Measurements from ENCODE around the gene RWDD2A.

DNA sequence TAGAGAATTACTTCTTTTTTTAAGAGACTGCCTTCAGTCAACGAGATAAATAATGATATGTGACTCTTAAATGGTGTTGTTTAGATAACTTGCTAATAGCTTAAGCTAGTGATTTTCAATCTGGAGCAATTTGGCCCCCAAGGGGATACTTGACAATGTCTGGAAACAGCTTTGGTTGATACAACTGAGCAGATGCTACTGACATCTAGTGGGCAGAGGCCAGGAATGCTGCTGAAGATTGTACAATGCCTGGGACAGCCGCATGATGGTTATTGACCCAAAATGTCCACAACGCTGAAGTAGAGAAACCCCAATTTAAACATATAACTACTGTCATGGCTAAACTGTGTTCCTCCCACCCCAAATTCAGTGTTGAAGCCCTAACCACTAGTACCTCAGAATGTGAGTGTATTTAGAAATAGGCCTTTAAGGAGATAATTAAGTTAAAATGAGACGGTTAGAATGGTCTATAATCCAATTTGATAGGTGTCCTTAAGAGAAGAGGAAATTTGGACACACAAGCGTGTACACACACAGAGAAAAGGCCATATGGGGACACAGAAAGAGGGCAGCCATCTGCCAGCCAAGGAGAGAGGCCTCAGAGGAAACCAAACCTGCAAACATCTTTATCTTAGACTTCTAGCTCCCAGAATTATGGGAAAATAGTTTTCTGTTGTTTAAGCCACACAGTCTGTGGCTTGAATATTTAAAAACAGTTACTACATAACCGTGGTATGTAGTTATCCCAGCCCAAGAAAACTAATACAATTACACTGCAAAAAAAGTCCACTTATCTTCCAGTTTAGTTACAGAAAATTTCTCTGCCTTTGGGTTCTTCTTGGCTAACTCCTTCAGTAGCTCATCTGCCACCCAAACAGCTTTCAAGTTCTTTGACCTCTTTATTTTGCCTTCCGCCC, 22.2 kb downstream of the RWDD2A start:
- TF ChIP-seq ZFP3 (CRISPR knock-in tag; IDR thresholded peaks at IDR 0.05) (0 out of 2 replicates have a peak, but pooled peaks have one; percentile 18), ISL1 (CRISPR knock-in tag; IDR thresholded peaks at IDR 0.05) (peak; percentile 65), ZFP30 (CRISPR knock-in tag; IDR thresholded peaks at IDR 0.05) (no peak), ZNF565 (CRISPR knock-in tag; conservative IDR thresholded peaks at IDR 0.05; ENCODE audit: low read depth) (no peak), ZNF70 (CRISPR knock-in tag; IDR thresholded peaks at IDR 0.05) (no peak)
